ENCODE data around the gene UBR3.

Gene UBR3

DNA sequence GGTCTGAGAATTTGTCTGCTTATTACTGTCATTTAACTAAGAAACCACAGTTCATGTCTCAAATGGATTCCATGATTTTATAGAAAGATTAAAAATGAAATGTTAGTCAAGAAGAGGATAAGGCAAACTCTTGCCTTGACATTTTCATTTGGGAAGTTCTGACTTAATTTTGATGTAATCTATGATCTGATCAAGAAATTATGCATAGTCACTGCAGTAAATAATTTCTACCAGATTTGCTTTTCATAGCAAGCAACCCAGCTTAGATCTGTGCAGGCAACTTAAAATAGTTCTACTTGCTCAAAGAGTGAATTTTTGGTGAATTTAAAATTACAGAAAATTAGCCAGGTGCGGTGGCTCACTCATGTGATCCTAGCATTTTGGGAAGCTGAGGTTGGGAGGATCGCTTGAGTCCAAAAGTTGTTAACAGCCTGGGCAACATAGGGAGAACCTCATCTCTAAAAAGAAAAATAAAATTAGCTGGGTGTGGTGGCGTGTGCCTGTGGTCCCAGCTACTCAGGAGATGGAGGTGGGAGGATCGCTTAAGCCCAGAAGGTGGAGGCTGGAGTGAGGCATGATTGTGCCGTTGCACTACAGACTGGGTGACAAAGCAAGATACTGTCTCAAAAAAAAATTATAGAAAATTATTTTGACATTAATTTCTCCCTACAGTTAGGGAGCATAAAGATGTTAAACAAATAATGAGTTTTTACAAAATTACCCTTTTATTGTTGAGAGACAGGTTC, 192.0 kb downstream of the UBR3 start:
- H3K4me3 ChIP-seq (replicated peaks; ENCODE audit: low read depth, low read length): no peak overlapping the region
- TF ChIP-seq, protein P1, sequence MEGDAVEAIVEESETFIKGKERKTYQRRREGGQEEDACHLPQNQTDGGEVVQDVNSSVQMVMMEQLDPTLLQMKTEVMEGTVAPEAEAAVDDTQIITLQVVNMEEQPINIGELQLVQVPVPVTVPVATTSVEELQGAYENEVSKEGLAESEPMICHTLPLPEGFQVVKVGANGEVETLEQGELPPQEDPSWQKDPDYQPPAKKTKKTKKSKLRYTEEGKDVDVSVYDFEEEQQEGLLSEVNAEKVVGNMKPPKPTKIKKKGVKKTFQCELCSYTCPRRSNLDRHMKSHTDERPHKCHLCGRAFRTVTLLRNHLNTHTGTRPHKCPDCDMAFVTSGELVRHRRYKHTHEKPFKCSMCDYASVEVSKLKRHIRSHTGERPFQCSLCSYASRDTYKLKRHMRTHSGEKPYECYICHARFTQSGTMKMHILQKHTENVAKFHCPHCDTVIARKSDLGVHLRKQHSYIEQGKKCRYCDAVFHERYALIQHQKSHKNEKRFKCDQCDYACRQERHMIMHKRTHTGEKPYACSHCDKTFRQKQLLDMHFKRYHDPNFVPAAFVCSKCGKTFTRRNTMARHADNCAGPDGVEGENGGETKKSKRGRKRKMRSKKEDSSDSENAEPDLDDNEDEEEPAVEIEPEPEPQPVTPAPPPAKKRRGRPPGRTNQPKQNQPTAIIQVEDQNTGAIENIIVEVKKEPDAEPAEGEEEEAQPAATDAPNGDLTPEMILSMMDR (IDR thresholded peaks at IDR 0.05; ENCODE audit: low read length, missing control alignments): no peak
- DNase-seq (ENCODE audit: low read depth): no peak

DNA sequence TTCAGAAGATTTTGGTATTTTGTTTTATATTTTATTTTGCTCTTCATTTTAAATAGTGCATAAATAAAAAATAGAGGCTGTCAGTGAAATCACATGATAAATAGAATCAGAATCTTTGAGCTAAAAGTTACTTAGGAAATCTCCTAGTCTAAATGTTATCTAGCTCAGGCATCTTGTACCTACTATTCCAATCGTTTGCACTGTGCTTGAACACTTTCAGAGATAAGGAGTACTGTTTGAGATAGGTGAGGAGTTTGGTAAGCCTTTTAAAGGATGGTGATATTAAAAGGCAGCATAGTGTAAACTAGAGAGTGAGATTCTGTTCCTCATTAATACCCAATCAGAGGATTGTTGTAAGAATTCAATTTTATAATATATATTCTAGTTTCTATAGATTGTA, 193.5 kb downstream of the UBR3 start:
- TF ChIP-seq, protein P1 (IDR thresholded peaks at IDR 0.05; ENCODE audit: low read length, missing control alignments): no peak
- no peak overlapping the region for H3K4me3 ChIP-seq (replicated peaks; ENCODE audit: low read depth, low read length)
- no peak for DNase-seq (ENCODE audit: low read depth)

DNA sequence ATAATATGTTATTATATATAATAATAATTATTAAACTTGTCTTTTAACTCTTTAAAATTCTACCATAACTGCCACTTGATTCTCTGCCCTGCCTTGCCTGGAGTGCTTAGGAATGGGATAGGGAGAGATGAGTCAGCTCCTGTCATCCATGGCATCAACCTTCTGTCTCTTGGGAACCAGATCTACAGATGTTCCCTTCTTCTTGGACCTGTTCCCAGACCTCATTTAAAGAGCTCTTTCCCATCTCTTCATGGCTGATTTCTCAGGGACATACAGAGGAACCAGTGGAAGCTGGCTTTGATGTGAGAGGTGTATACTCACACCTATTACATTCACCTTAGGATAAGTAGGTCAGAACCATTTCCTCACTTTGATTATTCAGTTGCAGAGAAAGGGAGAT, 195.4 kb downstream of the UBR3 start:
- TF ChIP-seq, protein P1 (IDR thresholded peaks at IDR 0.05; ENCODE audit: low read length, missing control alignments): no peak
- H3K4me3 ChIP-seq (replicated peaks; ENCODE audit: low read depth, low read length): no peak overlapping the region
- peak; percentile 70 for DNase-seq (ENCODE audit: low read depth)

DNA sequence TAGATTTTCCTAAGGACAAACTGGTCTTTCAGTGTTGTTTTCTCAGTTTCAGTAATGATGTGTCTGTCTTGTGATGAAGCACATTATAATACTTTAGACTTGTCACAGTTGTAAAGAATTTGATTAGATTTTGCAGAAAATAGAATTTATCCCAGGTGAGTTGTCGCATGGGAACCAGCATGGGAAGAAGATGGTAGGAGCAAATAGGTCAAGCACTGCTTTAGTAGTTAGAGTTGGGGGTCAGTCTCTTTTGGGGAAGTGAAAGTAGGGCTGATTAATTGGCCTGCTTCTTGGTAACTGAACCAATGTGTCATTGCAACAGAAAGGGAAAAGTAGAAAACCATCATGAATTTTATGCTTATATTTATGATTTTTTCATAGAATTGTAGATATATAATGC, 197.5 kb downstream of the UBR3 start:
- no peak overlapping the region for H3K4me3 ChIP-seq (replicated peaks; ENCODE audit: low read depth, low read length)
- no peak for DNase-seq (ENCODE audit: low read depth)
- TF ChIP-seq, protein P1 (IDR thresholded peaks at IDR 0.05; ENCODE audit: low read length, missing control alignments): no peak

DNA sequence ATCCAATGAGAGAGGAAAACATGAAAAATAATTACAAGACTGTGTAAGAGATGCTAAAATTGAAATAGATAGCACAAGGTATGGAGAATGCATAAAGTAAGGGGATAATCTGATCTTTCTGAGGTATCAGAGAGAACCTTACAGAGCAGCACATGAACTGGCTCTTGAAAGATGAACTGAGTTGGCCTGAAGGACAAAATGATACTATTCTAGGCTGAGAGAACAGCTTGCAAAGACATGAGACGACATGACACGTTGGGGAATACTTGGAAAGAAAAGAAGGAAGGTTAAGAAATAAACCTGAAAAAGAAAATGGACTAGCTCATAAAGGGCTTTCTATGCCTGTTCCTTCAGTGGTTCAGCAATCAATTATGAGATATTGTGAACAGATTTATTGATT, 198.0 kb downstream of the UBR3 start:
- no peak for DNase-seq (ENCODE audit: low read depth)
- no peak overlapping the region for H3K4me3 ChIP-seq (replicated peaks; ENCODE audit: low read depth, low read length)
- TF ChIP-seq, protein P1 (IDR thresholded peaks at IDR 0.05; ENCODE audit: low read length, missing control alignments): no peak

DNA sequence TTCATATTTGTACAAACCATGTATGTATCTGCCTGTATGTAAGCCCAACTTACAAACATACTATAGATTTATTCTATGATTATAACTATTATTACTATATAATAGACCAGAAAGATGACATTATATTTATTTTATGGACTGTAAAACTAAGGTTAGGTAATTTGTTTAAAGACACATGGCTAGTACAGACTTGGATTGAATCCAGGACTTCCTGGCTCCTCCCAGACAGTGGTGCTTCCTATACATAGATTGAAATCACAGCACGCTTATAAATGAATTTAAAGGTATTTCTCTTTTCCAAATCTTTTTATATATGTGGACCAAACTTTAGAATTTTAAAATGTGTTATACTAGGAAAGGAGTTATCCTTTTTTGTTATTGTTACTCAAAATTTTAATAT, 199.1 kb downstream of the UBR3 start:
- DNase-seq (ENCODE audit: low read depth): no peak
- TF ChIP-seq, protein P1 (IDR thresholded peaks at IDR 0.05; ENCODE audit: low read length, missing control alignments): no peak
- no peak overlapping the region for H3K4me3 ChIP-seq (replicated peaks; ENCODE audit: low read depth, low read length)

DNA sequence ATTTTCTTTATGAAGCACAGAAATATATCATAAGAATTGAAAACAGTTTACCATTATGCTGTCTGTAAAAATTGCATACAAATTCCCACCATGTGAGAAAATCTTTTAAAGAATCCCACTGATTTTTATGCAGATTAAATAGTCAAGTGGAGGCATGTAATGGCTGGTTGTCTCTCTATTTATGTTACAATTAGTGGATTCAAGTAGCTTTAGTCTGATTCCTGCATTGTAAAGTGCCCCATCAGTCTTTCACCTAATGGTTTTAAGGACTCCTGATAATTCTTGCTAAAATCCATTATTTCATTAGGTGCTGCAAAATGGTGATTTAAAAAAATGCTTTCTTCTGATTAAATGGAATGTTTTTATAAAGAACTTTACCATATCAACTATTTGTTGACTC, 202.3 kb downstream of the UBR3 start:
- no peak for DNase-seq (ENCODE audit: low read depth)
- H3K4me3 ChIP-seq (replicated peaks; ENCODE audit: low read depth, low read length): no peak overlapping the region
- TF ChIP-seq, protein P1 (IDR thresholded peaks at IDR 0.05; ENCODE audit: low read length, missing control alignments): no peak
